GM18519 (cell line): ENCODE data around the gene STRAP.

Experiments
- ATAC-seq: cut with Tn5 transposase; IDR thresholded peaks from one replicate; pipeline ENCODE4 v1.9.1; 2021; ENCODE audit warnings: mild to moderate bottlenecking, moderate library complexity; ENCODE audit not compliant: unreplicated experiment, low FRiP score

Gene STRAP

DNA sequence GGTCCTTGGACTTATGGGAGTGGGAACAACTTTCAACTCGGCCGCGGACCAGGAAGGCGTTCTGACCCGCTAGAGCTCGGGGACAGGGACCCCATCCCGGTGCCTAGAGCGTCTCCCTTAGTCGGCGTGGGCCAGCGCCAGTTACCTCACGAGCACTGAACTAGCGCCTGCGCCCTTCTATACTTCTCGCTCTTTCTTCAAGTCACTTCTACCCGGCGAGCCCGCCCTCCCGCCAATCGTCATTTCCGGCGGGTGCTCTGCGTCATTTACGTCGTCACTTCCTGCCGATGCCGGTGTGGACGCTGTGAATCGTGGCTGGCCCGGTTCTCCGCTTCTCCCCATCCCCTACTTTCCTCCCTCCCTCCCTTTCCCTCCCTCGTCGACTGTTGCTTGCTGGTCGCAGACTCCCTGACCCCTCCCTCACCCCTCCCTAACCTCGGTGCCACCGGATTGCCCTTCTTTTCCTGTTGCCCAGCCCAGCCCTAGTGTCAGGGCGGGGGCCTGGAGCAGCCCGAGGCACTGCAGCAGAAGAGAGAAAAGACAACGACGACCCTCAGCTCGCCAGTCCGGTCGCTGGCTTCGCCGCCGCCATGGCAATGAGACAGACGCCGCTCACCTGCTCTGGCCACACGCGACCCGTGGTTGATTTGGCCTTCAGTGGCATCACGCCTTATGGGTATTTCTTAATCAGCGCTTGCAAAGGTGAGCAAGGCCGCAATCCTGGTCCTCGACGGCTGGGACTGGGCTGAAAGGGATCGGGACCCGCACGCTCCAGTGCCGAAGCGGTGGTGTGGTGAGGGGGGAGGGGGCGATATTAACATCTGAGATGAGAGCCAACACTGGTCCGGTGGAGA is at the start of gene STRAP:
Gene STRAP (plus strand): TSS at position 270 of the 854 bp plus-strand sequence. CDS start 321 bp downstream, at position 591.
- ATAC-seq = peak; percentile 95

GRCh38 chr12:15834575-15834974 is 47.6 kb upstream of the STRAP start:
- no peak for ATAC-seq

- no peak for ATAC-seq
These were observed 44.9 kb upstream of the STRAP start for GRCh38 chr12:15837141-15837790.

DNA sequence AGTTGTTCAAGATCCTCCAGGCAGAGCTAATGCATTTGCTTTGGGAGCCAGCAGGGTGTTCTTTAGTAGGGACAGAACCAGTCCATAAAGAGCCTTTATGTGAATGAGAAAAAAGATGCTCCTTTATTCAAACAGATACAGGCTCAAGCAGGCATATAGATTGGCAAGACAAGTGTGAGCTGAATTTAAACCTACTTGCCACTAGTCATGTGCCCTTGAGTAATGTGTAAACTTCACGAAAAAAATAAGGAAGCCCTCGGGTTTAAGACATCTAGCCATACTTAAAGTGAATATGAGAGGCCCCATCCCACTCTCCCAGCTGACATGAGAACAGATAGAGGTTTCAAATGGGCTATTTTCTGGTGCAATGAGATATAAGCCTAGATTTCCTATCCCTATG is 43.1 kb upstream of the STRAP start:
- ATAC-seq = no peak

DNA sequence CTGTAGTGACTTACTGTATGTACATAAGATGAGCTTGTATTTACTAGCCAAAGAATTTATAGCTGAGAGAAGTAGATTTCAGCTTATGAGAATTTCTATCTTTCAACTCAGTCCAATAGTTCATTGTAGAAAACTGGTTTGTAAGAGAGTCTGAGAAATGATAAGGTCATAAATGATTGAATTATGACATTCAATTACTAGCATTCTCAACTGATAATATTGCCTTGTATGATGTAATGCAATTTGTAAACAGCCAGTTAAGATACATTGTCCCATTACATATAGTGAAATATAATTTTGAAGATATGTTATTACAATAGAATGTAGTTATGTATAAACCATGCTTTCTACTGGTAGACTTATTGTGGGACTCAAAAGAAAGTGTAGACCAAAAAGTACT is 42.5 kb upstream of the STRAP start:
- no peak for ATAC-seq

DNA sequence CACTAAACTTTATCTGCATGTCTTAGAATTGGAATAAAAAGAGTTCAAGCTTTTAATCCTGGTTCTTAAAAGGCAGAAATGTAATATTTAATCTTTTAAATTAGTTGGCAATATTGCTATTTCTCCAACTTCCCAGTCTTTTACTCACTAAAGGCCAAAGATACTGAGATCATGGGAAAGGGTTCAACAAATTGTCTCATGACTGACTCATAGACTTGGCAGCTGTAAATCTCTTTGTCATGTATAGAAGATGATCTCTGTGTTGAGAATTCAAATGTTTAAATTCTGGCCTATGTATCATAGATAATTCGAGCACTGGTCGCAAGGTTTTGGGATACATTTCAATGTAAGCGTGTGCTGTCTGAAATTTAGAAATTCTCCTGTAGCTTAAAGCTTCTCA is 40.1 kb upstream of the STRAP start:
- no peak for ATAC-seq

- ATAC-seq = no peak
These were observed 35.3 kb upstream of the STRAP start for GRCh38 chr12:15846887-15847286.

- no peak for ATAC-seq
These were observed 33.6 kb upstream of the STRAP start for GRCh38 chr12:15848606-15849005.

DNA sequence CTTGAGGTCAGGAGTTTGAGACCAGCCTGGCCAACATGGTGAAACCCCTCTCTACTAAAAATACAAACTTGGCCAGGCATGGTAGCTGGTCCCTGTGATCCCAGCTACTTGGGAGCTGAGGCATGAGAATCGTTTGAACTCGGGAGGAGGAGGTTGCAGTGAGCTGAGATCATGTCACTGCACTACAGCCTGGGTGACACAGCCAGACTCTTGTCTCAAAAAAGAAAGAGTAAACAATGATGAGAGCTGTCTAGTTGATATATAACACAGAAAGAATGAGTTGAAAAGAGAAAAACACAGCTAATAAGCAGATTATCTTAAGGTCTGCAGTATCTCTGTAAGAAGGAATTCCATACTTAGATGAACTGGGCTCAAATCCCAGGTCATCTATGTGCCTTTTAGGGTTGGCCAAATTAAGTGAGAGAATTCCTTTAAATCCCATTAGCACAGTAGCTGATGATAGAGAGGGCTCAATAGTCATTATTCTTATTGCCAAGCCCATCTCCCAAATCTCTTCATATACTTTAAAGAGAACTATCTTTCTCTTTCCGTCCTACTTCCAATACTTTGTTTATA is 31.1 kb upstream of the STRAP start:
- no peak for ATAC-seq

DNA sequence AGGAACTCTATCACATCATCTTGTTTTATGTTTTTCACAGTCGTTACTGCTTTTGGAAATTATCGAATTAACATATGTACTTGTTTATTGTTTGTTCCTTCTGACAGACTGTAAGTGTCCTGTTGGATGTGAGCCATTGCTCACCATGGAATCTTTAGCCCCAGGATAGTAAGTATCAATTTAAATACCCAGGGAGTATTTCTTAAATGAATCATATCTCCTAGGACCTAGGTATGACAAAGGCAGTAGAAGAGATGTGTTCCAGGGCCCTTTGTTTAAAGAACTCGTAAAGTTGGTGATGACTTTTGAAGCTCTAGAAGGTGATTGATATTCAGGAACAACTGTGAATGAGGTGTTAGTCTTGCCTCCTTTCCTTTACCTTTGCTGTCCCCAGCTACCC is 30.3 kb upstream of the STRAP start:
- no peak for ATAC-seq

- ATAC-seq = no peak
These were observed 29.8 kb upstream of the STRAP start for GRCh38 chr12:15852383-15852782.

DNA sequence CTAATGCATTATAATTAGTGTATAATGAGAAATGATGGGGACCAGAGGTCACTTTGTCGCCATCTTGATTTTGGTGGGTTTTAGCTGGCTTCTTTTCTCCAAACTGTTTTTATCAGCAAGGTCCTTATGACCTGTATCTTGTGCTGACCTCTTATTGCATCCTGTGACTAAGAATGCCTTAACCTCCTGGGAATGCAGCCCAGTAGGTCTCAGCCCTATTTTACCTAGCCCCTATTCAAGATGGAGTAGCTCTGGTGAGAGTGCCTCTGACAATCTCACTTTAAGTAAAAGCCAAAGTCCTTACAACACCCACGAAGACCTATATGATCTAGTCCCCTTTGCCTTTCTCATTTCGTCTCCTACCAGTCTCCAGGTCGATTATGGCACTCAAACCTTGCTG is 28.3 kb upstream of the STRAP start:
- no peak for ATAC-seq

DNA sequence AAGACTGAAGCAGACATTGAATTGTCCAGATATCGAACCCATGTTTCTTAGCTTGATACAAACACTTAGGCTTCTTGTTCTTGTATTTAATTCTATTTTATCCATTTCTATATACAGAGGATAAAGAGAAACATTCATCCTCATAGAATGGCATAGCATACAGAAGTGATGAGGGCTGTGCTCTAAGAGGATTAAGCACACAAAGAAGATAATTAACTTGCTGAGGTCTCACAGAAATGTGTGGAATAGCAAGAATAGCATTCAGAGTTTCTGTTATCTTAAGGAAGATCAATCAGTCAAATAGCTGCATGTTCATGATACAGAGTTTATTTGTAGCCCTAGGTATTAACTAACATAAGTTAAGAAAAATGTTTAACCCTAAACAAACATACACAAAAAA is 27.3 kb upstream of the STRAP start:
- ATAC-seq = no peak

DNA sequence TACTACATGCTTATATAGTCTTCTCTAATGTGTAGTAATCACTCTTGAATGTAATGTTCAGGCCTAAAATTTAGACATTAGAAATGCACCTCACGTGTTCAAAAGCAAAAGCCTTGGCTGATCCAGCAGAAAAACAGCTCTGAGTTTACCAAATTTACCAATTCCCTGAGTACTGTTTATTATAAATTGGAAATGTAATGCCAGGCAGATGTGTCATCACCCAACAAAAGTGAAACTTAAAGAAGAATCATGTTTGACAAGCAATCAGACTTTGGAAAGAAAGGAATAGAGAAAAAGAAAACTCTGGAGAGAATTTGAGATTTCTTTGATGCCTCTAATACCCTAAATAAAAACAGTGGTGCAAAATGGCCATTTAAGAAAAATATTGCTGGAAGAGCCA is 26.5 kb upstream of the STRAP start:
- no peak for ATAC-seq

DNA sequence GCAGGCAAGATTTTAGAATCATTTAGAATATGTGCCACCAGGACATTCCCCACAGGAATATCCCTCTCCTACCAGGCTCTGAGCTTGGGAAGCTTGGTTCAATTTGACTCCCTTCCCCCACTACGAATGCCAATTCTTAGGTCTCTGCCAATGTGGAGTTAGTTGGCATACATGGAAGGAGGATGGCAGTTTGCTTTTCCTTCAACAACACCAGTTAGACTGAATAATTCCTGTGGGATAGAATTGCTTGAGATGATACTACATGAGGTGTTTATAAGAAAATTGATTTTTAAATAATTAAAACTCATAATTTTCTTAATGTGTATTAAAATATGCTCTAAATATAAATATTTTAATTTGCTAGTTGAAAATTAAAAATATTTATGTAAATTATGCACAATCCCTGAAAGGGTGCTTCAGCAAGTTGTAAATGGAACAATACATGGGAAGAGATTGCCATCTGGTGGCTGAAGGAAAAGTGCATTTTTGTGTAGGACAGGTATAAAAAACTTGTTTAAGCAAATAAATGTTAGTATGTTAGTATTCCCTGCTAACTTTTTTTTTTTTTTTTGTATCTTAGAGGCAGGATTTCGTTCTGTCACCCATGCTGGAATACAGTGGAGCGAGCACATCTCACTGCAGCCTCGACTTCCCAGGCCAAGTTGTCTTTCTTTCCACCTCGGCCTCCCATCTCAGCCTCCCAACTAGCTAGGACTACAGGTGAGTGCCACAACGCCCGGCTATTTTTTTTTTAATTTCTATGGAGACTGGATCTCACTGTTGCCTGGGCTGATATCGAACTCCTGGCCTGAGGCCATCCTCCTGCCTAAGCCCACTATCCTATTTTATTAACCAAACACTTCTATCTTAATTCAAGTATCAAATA is 25.8 kb upstream of the STRAP start:
- no peak for ATAC-seq

- ATAC-seq = no peak
These were observed 23.8 kb upstream of the STRAP start for GRCh38 chr12:15858353-15858752.

GRCh38 chr12:15859116-15859515 is 23.1 kb upstream of the STRAP start:
- ATAC-seq = no peak

DNA sequence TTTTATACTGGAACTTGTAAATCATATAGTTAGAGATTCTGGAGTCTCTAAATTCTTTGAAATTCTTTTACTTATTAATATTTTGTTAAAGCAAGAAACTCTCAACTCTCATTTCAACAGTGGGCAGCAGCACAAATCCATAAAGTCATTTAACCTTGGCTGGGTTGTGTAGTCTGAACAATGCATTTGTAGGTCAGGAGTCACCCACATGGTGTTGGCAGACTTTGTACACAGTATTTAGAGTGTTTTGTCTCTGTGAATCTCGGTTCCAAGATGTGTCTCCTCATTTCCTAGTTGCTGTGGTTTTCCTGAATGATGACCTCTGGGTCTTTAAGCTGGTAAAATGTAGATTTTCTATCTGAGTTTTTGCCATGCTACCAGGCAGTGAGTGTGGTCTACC is 20.8 kb upstream of the STRAP start:
- no peak for ATAC-seq

GRCh38 chr12:15862840-15863239 is 19.3 kb upstream of the STRAP start:
- ATAC-seq = no peak

- no peak for ATAC-seq
These were observed 18.8 kb upstream of the STRAP start for GRCh38 chr12:15863372-15863771.

- peak; percentile 91 for ATAC-seq
These were observed 18.2 kb upstream of the STRAP start for GRCh38 chr12:15863984-15864383.
